K562 (cell line): Measurements from ENCODE around the gene BRCC3. TPM values are rescaled to one million over a fixed set of nuclear protein-coding genes. Genes with fewer than 3 reads are reported as not detected.

Source experiments
- ATAC-seq: fragments of 200-7000 bp; cut with Tn5 transposase; 3 replicates; pipeline ENCODE4 v1.9.1; 2020; ENCODE audit warnings: moderate library complexity
- BruUV-seq: library from RNA; stranded (reverse); fragments of 400-500 nt; replicated peaks from 2 replicates; lab custom pipeline; 2021; lab: Mats Ljungman, UMichigan
- CTCF ChIA-PET: fragments of 300-600 bp; formaldehyde crosslinking; extraction: SDS; loops from one replicate; lab custom pipeline; 2021; ENCODE audit warnings: low intra/inter-chr PET ratio; lab: Yijun Ruan, JAX
- POLR2A ChIA-PET: fragments of 300-600, 350-650 bp; sonication (Branson Sonifier 250); formaldehyde crosslinking; extraction: SDS; loops from one replicate; lab custom pipeline; 2021; ENCODE audit warnings: antibody characterized with exemption, inconsistent platforms; lab: Yijun Ruan, JAX
- DNase-seq, 4 experiments: peaks; one replicate each; pipeline versions ENCODE4 v3.0.0 to v3.0.0-alpha.2; 2011 to 2018; ENCODE audit warnings: low spot score in 3 of 4, mixed read lengths in 3 of 4; ENCODE audit errors: extremely low read depth in 1 of 4
- FAIRE-seq: peaks from 2 replicates; lab custom pipeline; 2011; peaks lifted over from hg19 to GRCh38; lab: Jason Lieb, UNC
- H2AFZ ChIP-seq: 2 replicates; pipeline ENCODE4 v1.6.0; 2011; ENCODE audit warnings: low read depth, low read length, control low read depth, inconsistent platforms
- H3K27ac ChIP-seq: fragments of 200-600 bp; 3 replicates; pipeline ENCODE4 v1.8.0; 2011; ENCODE audit warnings: low read depth, mild to moderate bottlenecking, control low read depth, inconsistent platforms, low read length, moderate library complexity, mixed read lengths; ENCODE audit errors: extremely low read depth
- H3K27me3 ChIP-seq, 2 experiments: fragments of 300-600 bp in 1 of 2; 2 replicates in 1 of 2; 3 replicates in 1 of 2; pipeline versions ENCODE4 v1.6.0 to v1.8.0; 2011; ENCODE audit warnings: inconsistent platforms in 2 of 2, low read length in 2 of 2, mild to moderate bottlenecking in 1 of 2, mixed read lengths in 1 of 2, moderate library complexity in 1 of 2; ENCODE audit not compliant: control insufficient read depth in 2 of 2, insufficient read depth in 2 of 2
- H3K36me3 ChIP-seq: fragments of 300-600 bp; 3 replicates; pipeline ENCODE4 v1.8.0; 2011; ENCODE audit warnings: mild to moderate bottlenecking, low read length, inconsistent platforms; ENCODE audit not compliant: control insufficient read depth, insufficient read depth
- H3K4me1 ChIP-seq, 2 experiments: fragments of 200-600 bp in 1 of 2; replicated peaks in 1 of 2; 2 replicates in 1 of 2; 3 replicates in 1 of 2; pipeline versions ENCODE4 v1.5.1 to v1.8.0; 2011; ENCODE audit warnings: inconsistent platforms in 2 of 2, low read length in 2 of 2, mild to moderate bottlenecking in 1 of 2, mixed read lengths in 1 of 2, moderate library complexity in 1 of 2; ENCODE audit not compliant: control insufficient read depth in 2 of 2, insufficient read depth in 2 of 2
- H3K4me2 ChIP-seq: 2 replicates; pipeline ENCODE4 v1.6.1; 2011; ENCODE audit warnings: low read length, control low read depth, inconsistent platforms, mixed read lengths; ENCODE audit not compliant: insufficient read depth
- H3K4me3 ChIP-seq: fragments of 200-600 bp; sonication (generic), shearing (Covaris generic); 2 replicates; pipeline ENCODE4 v1.5.1; 2016; ENCODE audit warnings: control low read depth, inconsistent platforms
- H3K79me2 ChIP-seq: fragments of 200-600 bp; 3 replicates; pipeline ENCODE4 v1.8.0; 2011; ENCODE audit warnings: low read length, inconsistent platforms; ENCODE audit not compliant: control insufficient read depth, insufficient read depth
- H3K9ac ChIP-seq, 2 experiments: 2 replicates each; pipeline versions ENCODE4 v1.6.0 to v1.6.1; 2011; ENCODE audit warnings: low read depth in 2 of 2, low read length in 2 of 2, control low read depth in 1 of 2, inconsistent platforms in 1 of 2, mild to moderate bottlenecking in 1 of 2, mixed read lengths in 1 of 2; ENCODE audit not compliant: insufficient read depth in 1 of 2
- H3K9me1 ChIP-seq: one replicate; pipeline ENCODE4 v1.6.0; 2011; ENCODE audit warnings: inconsistent platforms, mild to moderate bottlenecking, low read length, moderate library complexity; ENCODE audit not compliant: control insufficient read depth, insufficient read depth
- H3K9me3 ChIP-seq: replicated peaks from 2 replicates; pipeline ENCODE4 v1.5.1; 2011; ENCODE audit warnings: low read depth, low read length, inconsistent platforms; ENCODE audit not compliant: control insufficient read depth, insufficient read depth
- H4K20me1 ChIP-seq: replicated peaks from 2 replicates; pipeline ENCODE4 v1.6.1; 2011; ENCODE audit warnings: low read length, inconsistent platforms, mixed read lengths; ENCODE audit not compliant: control insufficient read depth, insufficient read depth
- ATF1 ChIP-seq, 2 experiments: fragments of 450-650 bp in 1 of 2; IDR thresholded peaks; 2 replicates each; pipeline ENCODE4 v1.6.1; 2016; ENCODE audit warnings: missing compliant biosample characterization in 1 of 2, missing genetic modification characterization in 1 of 2
- C11orf30 ChIP-seq: fragments of 450-650 bp; IDR thresholded peaks from 2 replicates; pipeline ENCODE4 v1.6.1; 2016; ENCODE audit warnings: low read depth, mild to moderate bottlenecking
- FUS ChIP-seq: fragments of 200-400 bp; formaldehyde crosslinking; optimal IDR thresholded peaks from 2 replicates; pipeline ENCODE3; 2017; ENCODE audit warnings: low read depth, low read length
- HCFC1 ChIP-seq: IDR thresholded peaks from 2 replicates; pipeline ENCODE4 v1.6.1; 2012; ENCODE audit warnings: low read depth, low read length, improper control_type of control experiment
- HMGN3 ChIP-seq: IDR thresholded peaks from 2 replicates; pipeline ENCODE4 v1.6.1; 2011; ENCODE audit warnings: borderline replicate concordance, low read depth, mild to moderate bottlenecking, mixed read lengths, low read length; ENCODE audit not compliant: insufficient read length; ENCODE audit errors: extremely low read depth
- POLR2H ChIP-seq: IDR thresholded peaks from 2 replicates; pipeline ENCODE4 v1.6.1; 2016; ENCODE audit warnings: missing genetic modification characterization, low read depth, mild to moderate bottlenecking, control low read depth, missing compliant biosample characterization, moderate library complexity
- RBFOX2 ChIP-seq: fragments of 200-400 bp; formaldehyde crosslinking; IDR thresholded peaks from 2 replicates; pipeline ENCODE4 v1.6.1; 2017; ENCODE audit warnings: low read depth, mild to moderate bottlenecking, low read length, moderate library complexity
- SAP30 ChIP-seq: fragments of 200-600 bp; sonication (generic); IDR thresholded peaks from 2 replicates; pipeline ENCODE4 v1.6.1; 2012; ENCODE audit warnings: borderline replicate concordance, low read depth, mild to moderate bottlenecking, moderate library complexity, low read length, control low read depth, inconsistent platforms; ENCODE audit not compliant: insufficient read depth, poor library complexity, severe bottlenecking
- TCF7L2 ChIP-seq: fragments of 150-350 bp; IDR thresholded peaks from 2 replicates; pipeline ENCODE4 v1.6.1; 2016; ENCODE audit warnings: low read depth, mild to moderate bottlenecking, low read length, moderate library complexity
- ZNF79 ChIP-seq: fragments of 250-450 bp; sonication (Bioruptor Pico); IDR thresholded peaks from 2 replicates; pipeline ENCODE4 v1.4.0; 2020; ENCODE audit warnings: low read depth, mild to moderate bottlenecking, moderate library complexity
- WGBS: fragments of 100-300 bp; shearing (Covaris generic); methylation state at CpG from one replicate; pipeline ENCODE4 v1.1.6; 2016; ENCODE audit warnings: low coverage, mixed read lengths; ENCODE audit not compliant: insufficient coverage; ENCODE audit errors: missing lambda C conversion rate; 5-methylcytosine and 5-hydroxymethylcytosine counted together
- in situ Hi-C: fragments of 300-500 bp; cut with MboI; formaldehyde crosslinking; loops from 4 replicates; pipeline ENCODE4 v1.15.0; 2018; ENCODE audit warnings: inconsistent platforms, mixed read lengths
- intact Hi-C: fragments of 100-400 bp; cut with micrococcal nuclease; formaldehyde crosslinking; loops from 2 replicates; pipeline ENCODE4 v1.14.2; 2022
- polyA plus RNA-seq, 8 experiments: library from polyadenylated mRNA; depleted of rRNA in 4 of 8; stranded (reverse) in 5 of 8; unstranded in 3 of 8; fragments of >200 nt; fragmentation: Nextera tagmentation in 2 of 8; fragmentation: Illumina TruSeq in 1 of 8; extraction: Ambion mirVana in 2 of 8; extraction: Trizol in 1 of 8; gene quantifications; 2 replicates each; pipeline versions ENCODE4 v1.2.1 to v1.2.3, GENCODE V29; 2011 to 2014; ENCODE audit warnings: inconsistent platforms in 1 of 8, missing spikeins in 1 of 8
- total RNA-seq, 7 experiments: library from RNA; depleted of rRNA in 6 of 7; stranded (reverse); fragments of >200 nt in 6 of 7; fragmentation: Illumina TruSeq in 2 of 7; extraction: Trizol in 2 of 7; gene quantifications; 2 replicates each; pipeline versions ENCODE4 v1.2.1 to v1.2.3, GENCODE V29; 2011 to 2021; ENCODE audit warnings: low replicate concordance in 1 of 7
- TF ChIP-seq, protein P1 (sequence below), 2 experiments: IDR thresholded peaks in 1 of 2; conservative IDR thresholded peaks in 1 of 2; 2 replicates each; pipeline ENCODE4 v1.6.1; 2016; ENCODE audit warnings: low read depth in 2 of 2, mild to moderate bottlenecking in 1 of 2, missing compliant biosample characterization in 1 of 2, missing genetic modification characterization in 1 of 2, moderate library complexity in 1 of 2
- TF ChIP-seq, protein P2 (sequence below): sonication (generic); formaldehyde crosslinking; IDR thresholded peaks from 2 replicates; pipeline ENCODE4 v1.8.1; 2023; ENCODE audit warnings: mild to moderate bottlenecking, missing genetic modification reagents

Gene BRCC3
- total and polyA plus RNA-seq, 9 of the 15 experiments (the other 6 are each of a cell fraction or from before 2014, with no cell fraction given), result 9.6 to 44.8 (median 26.7) TPM

- Histone ChIP-seq H3K9me3 (no peaks in the 10 kb centered on the region), H3K9ac (peak overlapping the region; percentile 82 to 98), H3K79me2 (peaks cover 69% of the 10 kb centered on the region), H3K27me3 (no peaks in the 10 kb centered on the region), H3K4me2 (peak overlapping the region; percentile 90), H3K4me3 (peak overlapping the region; percentile 68), H3K36me3 (peaks cover 41% of the 10 kb centered on the region), H4K20me1 (no peaks in the 10 kb centered on the region), H2AFZ (peak overlapping the region; percentile 88), H3K27ac (peak overlapping the region; percentile 74), H3K9me1 (no peaks in the 10 kb centered on the region), H3K4me1 (peaks cover 4 to 11% of the 10 kb centered on the region in 2 experiments; a peak in 4 of 5 replicates)
- intact Hi-C loops (loop anchor here (2.0 to 5.0 kb wide), 2 partner anchors 145 to 309 kb away; partner anchors contain the start of genes DKC1 and VBP1), in situ Hi-C loops (no loop called here)
- FAIRE-seq (peak; percentile 78), ATAC-seq (peak; percentile 10), DNase-seq (peak in 1 of 4 experiments; percentile 28)
- ChIA-PET POLR2A (interaction anchor here (1.0 to 1.2 kb wide), 3 partner anchors 10 to 33 kb away, joined by 3 to 4 read pairs (median 3); no protein-coding TSS in a partner anchor), CTCF (no interaction called here)
- under 1% methylated on average over 15 of the region's 25 CpGs for WGBS
- BruUV-seq, result TSS peak; percentile 59
- TF ChIP-seq ZNF79 (no peak), POLR2H (0 out of 2 replicates have a peak, but pooled peaks have one; percentile 5), RBFOX2 (peak; percentile 58), HMGN3 (peak; percentile 9), FUS (no peak), C11orf30 (0 out of 2 replicates have a peak, but pooled peaks have one; percentile 2), ATF1 (CRISPR knock-in tag; IDR thresholded peaks at IDR 0.05) (no peak), ATF1 (tag; IDR thresholded peaks at IDR 0.05) (0 out of 2 replicates have a peak, but pooled peaks have one; percentile 15), HCFC1 (peak; percentile 3; the same call in 1 of the 2 replicates), SAP30 (peak; percentile 29), TCF7L2 (no peak)
- TF ChIP-seq, protein P1, sequence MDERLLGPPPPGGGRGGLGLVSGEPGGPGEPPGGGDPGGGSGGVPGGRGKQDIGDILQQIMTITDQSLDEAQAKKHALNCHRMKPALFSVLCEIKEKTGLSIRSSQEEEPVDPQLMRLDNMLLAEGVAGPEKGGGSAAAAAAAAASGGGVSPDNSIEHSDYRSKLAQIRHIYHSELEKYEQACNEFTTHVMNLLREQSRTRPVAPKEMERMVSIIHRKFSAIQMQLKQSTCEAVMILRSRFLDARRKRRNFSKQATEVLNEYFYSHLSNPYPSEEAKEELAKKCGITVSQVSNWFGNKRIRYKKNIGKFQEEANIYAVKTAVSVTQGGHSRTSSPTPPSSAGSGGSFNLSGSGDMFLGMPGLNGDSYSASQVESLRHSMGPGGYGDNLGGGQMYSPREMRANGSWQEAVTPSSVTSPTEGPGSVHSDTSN (CRISPR knock-in tag; IDR thresholded peaks at IDR 0.05; ENCODE audit: low read depth), result no peak
- TF ChIP-seq, protein P1 (tag; conservative IDR thresholded peaks at IDR 0.05; ENCODE audit: low read depth), result no peak
- TF ChIP-seq, protein P2, sequence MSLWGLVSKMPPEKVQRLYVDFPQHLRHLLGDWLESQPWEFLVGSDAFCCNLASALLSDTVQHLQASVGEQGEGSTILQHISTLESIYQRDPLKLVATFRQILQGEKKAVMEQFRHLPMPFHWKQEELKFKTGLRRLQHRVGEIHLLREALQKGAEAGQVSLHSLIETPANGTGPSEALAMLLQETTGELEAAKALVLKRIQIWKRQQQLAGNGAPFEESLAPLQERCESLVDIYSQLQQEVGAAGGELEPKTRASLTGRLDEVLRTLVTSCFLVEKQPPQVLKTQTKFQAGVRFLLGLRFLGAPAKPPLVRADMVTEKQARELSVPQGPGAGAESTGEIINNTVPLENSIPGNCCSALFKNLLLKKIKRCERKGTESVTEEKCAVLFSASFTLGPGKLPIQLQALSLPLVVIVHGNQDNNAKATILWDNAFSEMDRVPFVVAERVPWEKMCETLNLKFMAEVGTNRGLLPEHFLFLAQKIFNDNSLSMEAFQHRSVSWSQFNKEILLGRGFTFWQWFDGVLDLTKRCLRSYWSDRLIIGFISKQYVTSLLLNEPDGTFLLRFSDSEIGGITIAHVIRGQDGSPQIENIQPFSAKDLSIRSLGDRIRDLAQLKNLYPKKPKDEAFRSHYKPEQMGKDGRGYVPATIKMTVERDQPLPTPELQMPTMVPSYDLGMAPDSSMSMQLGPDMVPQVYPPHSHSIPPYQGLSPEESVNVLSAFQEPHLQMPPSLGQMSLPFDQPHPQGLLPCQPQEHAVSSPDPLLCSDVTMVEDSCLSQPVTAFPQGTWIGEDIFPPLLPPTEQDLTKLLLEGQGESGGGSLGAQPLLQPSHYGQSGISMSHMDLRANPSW (CRISPR knock-in tag), result peak; percentile 32; the same call in 1 of the 2 replicates
Measured at GRCh38 chrX:155071694-155072280, 479 bp downstream of the BRCC3 start.
